ENCODE data around the gene SFI1. TPM values are rescaled to one million over a fixed set of nuclear protein-coding genes. Genes with fewer than 3 reads are reported as not detected.
A peak's percentile ranks its signal among the peaks of the same experiment; 100 is the strongest.
"Not testable (repeated sequence)": the region's sequence is repeated elsewhere in the genome, so short reads cannot be mapped to it uniquely, and the experiment has no call there.

The SFI1 gene, protein sequence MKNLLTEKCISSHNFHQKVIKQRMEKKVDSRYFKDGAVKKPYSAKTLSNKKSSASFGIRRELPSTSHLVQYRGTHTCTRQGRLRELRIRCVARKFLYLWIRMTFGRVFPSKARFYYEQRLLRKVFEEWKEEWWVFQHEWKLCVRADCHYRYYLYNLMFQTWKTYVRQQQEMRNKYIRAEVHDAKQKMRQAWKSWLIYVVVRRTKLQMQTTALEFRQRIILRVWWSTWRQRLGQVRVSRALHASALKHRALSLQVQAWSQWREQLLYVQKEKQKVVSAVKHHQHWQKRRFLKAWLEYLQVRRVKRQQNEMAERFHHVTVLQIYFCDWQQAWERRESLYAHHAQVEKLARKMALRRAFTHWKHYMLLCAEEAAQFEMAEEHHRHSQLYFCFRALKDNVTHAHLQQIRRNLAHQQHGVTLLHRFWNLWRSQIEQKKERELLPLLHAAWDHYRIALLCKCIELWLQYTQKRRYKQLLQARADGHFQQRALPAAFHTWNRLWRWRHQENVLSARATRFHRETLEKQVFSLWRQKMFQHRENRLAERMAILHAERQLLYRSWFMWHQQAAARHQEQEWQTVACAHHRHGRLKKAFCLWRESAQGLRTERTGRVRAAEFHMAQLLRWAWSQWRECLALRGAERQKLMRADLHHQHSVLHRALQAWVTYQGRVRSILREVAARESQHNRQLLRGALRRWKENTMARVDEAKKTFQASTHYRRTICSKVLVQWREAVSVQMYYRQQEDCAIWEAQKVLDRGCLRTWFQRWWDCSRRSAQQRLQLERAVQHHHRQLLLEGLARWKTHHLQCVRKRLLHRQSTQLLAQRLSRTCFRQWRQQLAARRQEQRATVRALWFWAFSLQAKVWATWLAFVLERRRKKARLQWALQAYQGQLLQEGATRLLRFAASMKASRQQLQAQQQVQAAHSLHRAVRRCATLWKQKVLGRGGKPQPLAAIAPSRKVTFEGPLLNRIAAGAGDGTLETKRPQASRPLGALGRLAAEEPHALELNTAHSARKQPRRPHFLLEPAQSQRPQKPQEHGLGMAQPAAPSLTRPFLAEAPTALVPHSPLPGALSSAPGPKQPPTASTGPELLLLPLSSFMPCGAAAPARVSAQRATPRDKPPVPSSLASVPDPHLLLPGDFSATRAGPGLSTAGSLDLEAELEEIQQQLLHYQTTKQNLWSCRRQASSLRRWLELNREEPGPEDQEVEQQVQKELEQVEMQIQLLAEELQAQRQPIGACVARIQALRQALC
- total RNA-seq, result 22.5 TPM
- long read RNA-seq, partial matches to known transcripts, result 8 of 21 reads
- long read RNA-seq, other reads (novel, unspliced or antisense), result 10 of 21 reads

DNA sequence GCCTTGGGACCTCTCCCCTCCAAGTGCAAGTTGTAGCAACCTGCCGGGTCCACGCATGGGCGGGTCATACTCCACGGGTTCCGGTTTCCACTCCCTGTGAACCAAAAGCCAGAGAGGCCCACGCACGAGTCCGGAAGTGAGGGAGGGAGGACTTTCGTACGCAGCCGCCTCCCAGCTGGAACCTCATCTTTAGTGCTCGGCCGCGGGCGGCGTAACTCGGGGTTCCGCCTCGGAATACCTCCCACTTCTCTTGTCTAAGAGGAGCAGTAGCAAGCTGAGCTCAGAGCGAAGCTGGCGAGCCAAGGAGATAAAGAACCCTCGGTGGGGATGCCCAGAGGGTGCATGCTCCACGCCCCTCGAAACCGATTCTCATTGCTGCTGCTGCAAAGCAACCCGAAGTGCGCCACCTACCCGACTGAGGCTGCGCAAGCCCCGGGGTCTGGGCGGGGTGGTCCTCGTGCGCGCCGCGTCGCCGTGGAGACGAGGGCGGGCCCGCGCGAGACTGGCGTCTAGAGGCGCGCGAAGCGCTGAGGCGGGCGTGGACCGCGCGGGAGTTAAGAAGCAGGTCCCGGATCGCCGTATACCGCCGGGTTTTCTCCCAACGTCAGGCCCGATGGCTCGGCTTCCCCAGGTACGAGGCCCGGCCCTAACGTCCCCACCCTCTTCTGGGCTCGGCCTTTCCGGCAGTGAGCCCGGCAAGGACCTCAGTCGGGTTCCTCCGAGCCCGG lies at the start of gene SFI1:
TSS of gene SFI1 (plus strand) at position 530 of the 728 bp plus-strand sequence. CDS start 11,749 bp downstream, outside the sequence.
- peak; percentile 95 for DNase-seq (ENCODE audit: low spot score)

DNA sequence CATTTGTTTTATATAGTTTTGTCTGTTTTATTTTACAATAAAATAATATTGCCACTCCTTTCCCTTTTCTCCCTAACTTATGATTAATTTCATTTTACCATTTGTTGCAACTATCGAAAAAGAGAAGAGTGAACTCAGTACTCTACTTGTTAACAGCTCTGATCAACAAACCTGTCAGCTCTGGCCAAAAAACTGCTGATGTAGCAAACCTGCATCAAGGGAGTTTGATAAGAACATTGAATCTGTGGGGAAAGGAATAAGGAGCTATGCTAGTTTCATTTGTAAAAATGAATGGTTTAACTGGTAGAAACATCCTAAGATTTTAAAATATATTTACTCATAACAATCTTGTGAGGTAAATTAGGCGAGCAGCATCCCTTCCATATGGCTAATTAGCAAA lies 49.6 kb upstream of the SFI1 start:
- no peak for DNase-seq (ENCODE audit: low spot score)

DNA sequence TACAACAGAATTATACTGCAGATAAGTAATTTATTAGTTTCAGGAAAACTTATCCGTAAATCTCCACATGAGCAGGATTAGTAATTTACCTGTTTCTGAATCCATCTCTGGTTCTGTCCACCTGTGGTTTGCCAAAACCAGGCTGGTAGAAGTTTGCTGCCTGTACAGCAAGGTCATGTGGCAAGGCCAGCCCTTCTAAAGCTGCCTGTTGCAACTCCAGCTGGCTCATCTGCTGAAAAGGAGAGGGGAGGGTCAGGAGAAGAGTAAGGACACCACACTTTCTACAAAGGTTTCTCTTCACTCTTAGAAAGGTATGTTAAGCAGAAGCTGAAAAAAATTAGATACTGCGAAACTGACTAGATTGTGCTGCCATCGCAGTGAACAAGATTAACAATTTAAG lies 49.0 kb upstream of the SFI1 start:
- no peak for DNase-seq (ENCODE audit: low spot score)

DNA sequence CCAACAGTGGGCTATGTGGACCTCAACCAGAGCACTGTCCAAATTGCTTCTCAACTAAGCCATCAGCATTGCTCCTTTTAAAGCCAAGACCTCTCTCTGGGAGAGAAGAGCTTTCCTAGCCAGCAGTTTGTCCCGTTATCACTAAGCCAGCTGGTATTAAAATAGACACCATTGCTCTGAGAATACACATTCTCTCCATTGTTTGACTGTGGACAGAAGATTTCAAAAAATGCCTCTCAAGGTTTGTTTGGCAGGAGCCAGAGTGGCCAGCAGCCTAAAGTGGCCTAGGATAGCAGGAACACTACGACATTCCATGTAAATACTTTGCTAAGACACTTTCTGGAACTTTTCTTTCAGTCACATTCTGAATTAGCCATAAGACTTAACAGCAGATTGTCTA lies 48.0 kb upstream of the SFI1 start:
- no peak for DNase-seq (ENCODE audit: low spot score)

DNA sequence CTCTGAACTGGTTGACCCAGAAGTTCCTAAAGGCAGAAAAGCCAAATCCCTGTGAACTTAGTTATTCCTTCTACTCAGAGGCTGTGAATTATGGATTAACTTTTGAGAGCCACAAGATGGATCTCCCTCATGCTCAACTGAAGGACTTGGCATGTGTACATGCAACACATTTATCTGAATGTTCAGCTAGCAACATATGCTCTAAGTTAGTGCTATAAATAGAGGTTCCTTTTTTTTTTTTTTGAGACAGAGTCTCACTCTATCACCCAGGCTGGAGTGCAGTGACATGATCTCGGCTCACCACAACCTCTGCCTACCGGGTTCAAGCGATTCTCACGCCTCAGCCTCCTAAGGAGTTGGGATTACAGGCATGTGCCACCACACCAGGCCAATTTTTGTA lies 46.8 kb upstream of the SFI1 start:
- DNase-seq (ENCODE audit: low spot score), result no peak

DNA sequence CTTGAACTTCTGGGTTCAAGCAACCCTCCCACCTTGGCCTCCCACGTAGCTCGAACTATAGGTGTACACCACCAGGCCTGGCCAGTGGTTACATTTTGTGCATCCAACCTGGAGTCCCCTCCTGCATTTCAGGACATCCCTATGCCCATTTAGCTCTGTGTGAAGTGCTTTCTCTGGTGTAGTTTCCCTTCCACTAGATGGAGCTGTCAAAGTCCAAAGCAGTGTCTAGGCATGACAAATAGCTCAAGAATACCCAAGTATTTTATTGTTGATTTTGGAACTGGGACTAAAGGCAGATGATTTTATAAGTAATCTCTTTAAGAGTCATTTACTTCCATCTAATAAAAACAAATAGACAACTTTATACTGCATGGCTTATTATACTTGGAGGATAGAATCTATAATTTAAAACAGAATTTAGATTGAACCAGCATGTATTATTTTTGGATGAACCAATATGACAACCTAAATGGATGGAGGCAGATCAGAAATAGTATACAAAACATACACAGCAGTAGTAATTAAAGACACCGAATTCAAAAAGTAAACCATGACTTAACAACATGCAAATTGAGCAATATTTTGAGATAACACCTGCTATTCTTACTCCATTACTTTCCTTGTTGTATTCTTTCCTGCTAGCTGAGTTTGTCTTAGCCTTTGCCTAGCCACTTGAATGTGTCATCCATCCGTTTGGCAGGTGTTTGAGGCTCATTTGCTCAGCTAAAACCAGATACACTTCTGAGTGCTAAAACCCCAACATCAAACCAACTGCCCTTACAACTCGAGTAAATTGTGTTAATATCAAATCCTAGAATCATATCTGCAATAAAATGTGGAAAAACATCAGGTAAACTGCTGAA lies 44.4 kb upstream of the SFI1 start:
- DNase-seq (ENCODE audit: low spot score), result no peak

DNA sequence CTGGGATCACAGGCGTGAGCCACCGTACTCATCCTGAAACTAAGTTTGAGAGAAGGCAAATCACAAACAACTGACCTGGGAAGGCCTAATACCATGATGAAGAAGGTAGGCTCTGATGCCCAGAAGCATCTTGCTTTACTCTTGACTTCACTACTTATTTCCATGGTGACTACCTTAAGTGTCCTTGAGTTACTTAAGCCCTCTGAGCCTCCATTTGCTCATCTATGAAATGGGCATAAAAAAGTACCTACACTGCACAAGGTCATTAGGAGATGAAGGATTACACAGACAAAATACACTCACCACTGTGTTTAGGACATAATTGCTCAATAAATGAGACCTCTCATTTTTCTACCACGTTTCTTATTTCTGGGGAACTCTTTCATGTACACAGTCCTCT lies 34.6 kb upstream of the SFI1 start:
- DNase-seq (ENCODE audit: low spot score), result no peak

DNA sequence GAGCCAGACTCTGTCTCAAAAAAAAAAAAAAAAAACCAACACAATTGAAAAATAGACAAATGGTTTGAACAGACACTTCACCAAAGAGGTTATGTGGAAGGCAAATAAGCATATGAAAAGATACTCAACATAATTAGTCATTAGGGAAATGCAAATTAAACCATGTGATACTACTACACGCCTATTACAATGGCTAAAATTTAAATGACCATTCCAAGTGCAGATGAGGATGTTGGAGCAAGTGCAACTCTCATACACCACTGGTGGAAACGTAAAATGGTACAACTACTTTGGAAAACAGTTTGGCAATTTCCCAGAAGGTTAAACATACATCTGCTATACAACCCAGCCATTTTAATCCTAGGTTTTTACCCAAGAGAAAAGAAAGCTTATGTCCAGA lies 31.0 kb upstream of the SFI1 start:
- DNase-seq (ENCODE audit: low spot score), result no peak

DNA sequence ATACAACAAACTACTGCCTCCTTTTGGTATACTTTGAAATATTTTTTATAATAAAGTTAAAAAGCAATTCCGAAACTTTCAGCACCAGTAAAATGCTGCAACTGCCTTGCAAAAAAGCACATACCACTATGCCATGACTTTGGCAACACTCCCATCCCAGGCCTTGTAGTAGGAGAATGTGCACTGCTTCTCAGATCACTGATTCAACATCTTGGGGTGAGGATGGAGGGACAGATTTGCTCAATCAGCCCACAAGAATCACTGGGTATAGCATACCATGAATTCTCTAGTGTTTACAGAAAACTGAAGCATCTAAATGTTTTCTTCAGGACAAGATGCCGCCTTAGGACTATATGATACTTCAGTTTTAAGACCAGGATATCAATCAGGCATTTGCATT lies 21.6 kb upstream of the SFI1 start:
- DNase-seq (ENCODE audit: low spot score), result no peak

DNA sequence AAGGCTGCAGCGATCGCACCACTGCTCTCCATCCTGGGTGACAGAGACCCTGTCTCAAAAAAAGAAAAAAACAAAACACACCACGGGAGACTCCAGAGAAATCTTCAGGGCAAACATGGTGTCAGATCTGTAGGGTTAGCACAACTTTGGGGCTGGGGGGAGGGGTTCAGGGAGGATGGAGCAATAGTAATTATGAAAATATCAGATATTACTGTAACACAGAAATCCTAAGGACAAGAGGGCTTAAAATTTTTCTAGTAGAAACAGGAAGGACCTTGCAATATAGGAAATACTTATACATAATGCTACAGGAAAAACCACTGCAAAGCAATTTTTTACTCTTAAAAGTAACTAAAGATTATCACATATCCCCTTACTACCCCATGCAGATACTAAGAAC lies 20.5 kb upstream of the SFI1 start:
- DNase-seq (ENCODE audit: low spot score), result no peak

DNA sequence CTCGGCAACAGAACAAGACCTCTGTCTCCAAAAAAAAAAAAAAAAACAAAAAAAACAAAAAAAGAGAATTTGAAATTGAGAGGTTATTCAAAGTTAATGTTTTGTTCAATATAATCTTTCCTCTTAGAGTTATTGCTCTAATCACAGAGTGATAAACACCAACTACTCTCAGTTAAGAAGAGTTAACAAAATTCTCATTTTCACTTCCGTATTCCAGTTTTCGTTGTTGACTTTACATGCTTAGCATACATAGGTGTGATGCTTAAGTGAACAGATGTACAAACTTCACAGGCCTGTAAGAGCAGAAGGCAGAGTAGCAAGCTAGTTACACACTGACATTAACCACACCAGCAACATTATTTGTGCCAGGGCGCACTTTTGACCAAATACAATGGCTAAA lies 19.0 kb upstream of the SFI1 start:
- no peak for DNase-seq (ENCODE audit: low spot score)

DNA sequence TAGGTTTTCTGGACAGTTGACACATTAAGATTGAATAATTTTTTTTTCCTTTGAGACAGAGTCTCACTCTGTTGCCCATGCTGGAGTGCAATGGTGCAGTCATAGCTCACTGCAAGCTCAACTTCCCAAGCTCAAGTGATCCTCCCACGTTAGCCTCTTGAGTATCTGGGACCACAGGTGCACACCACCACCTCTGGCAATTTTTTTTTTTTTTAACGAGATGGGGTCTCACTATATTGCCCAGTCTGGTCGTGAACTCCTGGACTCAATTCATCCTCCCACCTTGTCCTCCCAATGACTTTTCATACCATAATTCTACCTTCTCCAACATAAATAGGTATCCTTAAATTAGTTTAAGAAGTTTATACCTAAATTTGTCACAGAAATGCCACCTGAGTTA lies 15.2 kb upstream of the SFI1 start:
- no peak for DNase-seq (ENCODE audit: low spot score)

DNA sequence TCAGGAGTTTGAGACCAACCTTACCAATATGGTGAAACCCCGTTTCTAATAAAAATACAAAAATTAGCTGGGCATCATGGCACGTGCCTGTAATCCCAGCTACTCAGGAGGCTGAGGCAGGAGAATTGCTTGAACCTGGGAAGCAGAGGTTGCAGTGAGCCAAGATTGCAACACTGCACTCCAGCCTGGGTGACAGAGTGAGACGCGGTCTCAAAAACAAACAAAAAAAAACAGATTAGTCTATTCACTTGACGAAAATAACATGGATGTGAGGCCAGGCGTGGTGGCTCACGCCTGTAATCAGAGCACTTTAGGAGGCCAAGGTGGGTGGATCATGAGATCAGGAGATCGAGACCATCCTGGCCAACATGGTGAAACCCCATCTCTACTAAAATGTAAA lies 13.9 kb upstream of the SFI1 start:
- DNase-seq (ENCODE audit: low spot score), result not testable (repeated sequence)

DNA sequence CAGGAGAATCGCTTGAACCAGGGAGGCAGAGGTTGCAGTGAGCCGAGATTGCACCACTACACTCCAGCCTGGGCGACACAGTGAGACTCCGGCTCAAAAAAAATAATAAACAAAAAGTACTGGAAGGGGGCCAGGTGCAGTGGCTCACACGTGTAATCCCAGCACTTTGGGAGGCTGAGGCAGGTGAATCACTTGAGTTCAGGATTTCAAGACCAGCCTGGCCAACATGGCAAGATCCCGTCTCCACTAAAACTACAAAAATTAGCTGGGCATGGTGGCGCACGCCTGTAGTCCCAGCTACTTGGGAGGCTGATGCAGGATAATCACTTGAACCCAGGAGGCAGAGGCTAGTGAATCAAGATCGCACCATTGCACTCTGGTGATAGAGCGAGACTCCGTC lies 10.0 kb upstream of the SFI1 start:
- DNase-seq (ENCODE audit: low spot score), result not testable (repeated sequence)

DNA sequence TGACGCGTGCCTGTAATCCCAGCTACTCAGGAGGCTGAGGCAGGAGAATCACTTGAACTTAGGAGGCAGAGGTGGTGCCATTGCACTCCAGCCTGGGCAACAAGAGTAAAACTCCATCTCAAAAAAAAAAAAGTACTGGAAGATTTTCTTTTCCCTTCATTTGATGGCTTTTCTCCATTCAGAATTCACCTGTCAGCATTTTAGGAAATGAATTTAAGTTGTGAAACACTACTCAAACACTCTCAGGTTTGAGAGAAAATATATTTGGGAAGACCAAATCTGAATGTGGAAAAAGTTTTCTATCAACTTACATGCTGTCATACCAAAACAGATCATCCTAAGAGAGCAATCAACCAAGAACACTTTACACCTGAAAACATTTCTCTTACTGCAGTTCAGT lies 9.4 kb upstream of the SFI1 start:
- DNase-seq (ENCODE audit: low spot score), result no peak

DNA sequence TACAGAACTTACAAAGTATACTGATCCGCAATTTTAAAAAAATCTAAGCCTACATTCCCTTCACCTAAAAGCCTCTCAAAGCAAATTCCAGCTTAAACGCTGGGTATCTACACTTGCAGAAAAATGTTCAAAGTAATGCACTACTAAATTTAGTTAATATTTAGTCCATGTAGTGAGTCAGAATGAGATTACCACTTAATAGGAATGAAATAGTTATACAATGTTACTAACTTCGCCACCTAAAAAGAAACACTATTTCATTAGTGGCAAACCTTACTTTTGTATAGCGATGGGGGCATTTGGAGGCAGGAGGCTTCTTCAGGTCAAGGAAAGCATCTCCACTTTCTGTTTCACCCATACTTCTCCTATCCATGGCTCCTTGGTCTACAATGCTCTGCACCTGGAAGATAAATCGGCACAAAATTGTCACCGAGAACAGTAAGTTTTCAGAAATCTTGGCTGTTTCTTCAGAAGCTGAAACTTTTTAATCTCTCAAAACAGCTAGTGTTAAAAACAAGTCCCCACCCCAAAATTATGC lies 7.9 kb upstream of the SFI1 start:
- no peak for DNase-seq (ENCODE audit: low spot score)

DNA sequence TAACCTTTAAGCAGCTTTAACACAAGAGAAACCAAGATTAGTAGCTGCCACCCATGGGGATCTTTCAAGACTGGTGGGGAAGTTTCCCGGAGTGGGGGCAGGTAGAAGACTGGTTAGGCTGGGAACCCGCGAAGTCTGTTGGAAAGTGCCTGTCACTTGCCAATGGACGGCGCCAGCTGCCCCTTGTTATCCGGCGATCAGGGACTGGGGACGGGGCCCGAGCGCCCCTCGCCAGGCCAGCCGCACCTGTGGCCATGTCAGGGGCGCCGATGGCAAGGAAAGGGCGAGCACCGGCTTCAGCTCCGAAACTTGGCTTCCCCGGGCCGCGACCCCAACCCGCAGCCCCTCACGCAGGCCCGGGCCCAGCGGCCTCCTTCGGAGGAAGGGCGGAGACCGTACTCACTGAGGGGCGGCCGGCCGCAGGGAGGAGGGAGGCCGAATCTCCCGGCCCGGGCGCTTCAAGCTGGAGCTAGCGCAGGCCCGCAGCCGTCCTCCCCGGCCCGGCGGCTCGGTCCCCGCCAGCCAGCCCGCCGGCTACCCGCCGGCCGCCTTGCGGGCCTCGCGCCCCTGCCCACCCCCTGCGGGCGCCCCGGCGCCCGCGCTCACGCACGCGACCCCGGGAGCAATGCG lies 7.2 kb upstream of the SFI1 start:
- DNase-seq (ENCODE audit: low spot score), result no peak

DNA sequence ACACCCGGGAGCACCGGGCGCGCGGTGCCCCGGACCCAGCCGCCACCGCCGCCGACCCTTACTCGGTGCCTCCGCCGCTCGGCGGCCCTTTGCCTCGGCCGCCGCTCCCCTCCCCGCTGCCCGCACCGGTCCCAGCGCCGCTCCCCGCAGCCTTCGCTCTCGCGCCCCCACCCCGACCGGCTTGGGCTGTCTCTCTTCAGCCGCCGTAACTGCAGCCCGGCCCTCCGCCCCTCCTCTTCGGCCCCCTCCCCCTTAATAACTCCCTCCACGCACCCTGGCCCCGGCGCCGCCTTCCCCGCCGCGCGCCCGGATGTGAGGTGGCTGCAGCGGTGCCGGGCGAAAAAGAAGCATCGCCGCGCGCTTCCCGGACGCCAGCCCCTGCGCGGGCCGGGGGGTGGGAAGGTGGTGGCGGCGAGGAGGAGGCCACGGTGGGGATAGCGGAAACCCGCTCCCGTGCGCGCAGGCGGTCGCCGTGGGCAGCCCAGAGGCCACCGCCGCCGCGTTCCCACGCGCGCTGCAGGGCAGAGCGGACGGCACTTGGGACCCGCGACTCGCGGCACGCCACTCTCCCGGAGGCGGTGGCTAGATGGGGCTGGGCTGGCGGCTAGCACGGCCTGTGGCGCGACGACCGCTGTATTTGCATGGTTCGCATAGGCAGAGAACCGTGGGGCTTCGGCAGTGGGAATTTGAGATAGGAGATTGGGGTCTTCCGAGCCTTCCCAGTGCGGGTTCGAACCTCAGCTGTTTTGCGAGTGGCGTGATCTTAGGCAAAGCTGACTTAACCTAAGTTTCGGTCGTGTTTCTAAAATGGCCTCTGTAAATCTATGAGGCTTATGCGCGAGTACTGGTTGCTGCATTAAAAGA lies 6.5 kb upstream of the SFI1 start, which contains the start of gene EIF4ENIF1:
TSS of gene EIF4ENIF1 (minus strand) at position 211 of the 864 bp plus-strand sequence. CDS start 1,124 bp downstream, outside the sequence.
- peak; percentile 93 for DNase-seq (ENCODE audit: low spot score)
